ENCODE measurements around the gene FAAH. TPM values are rescaled to one million over a fixed set of nuclear protein-coding genes. Genes with fewer than 3 reads are reported as not detected.
A peak's percentile ranks its signal among the peaks of the same experiment; 100 is the strongest.

The FAAH gene
- total and polyA plus RNA-seq, 2 of the 13 experiments (the other 11 are each of a cell fraction or from before 2014, with no cell fraction given), result 5.4 to 11.0 TPM

- no peak for TF ChIP-seq MTA1 (CRISPR knock-in tag; IDR thresholded peaks at IDR 0.05; ENCODE audit: borderline replicate concordance)
- no peak for TF ChIP-seq ZNF577 (CRISPR knock-in tag; IDR thresholded peaks at IDR 0.05; ENCODE audit: borderline replicate concordance, low read depth)
- TF ChIP-seq RAD21 (CRISPR knock-in tag; IDR thresholded peaks at IDR 0.05), result peak; percentile 57
- no peak for TF ChIP-seq RCOR2 (CRISPR knock-in tag; IDR thresholded peaks at IDR 0.05)
- TF ChIP-seq CTCF (CRISPR knock-in tag; IDR thresholded peaks at IDR 0.05), result peak; percentile 94
- no peak for TF ChIP-seq NR2F1 (CRISPR knock-in tag; IDR thresholded peaks at IDR 0.05)
- TF ChIP-seq CREB1 (IDR thresholded peaks at IDR 0.05), result peak; percentile 75
- TF ChIP-seq CREB1 (CRISPR knock-in tag; IDR thresholded peaks at IDR 0.05), result no peak
- peak; percentile 43; the same call in 1 of the 2 replicates for TF ChIP-seq KDM2A (CRISPR knock-in tag; IDR thresholded peaks at IDR 0.05; ENCODE audit: borderline replicate concordance, low read depth)
- no peak for TF ChIP-seq PCBP2 (optimal IDR thresholded peaks at IDR 0.05; ENCODE audit: low read depth, low read length, poor library complexity, severe bottlenecking)
- TF ChIP-seq ZNF232 (CRISPR knock-in tag; IDR thresholded peaks at IDR 0.05; ENCODE audit: borderline replicate concordance), result no peak
- TF ChIP-seq NR2F6 (IDR thresholded peaks at IDR 0.05), result no peak
- no peak for TF ChIP-seq NR2F6 (CRISPR knock-in tag; IDR thresholded peaks at IDR 0.05)
- TF ChIP-seq ZFP1 (CRISPR knock-in tag; IDR thresholded peaks at IDR 0.05), result no peak
- TF ChIP-seq HIVEP1 (CRISPR knock-in tag; IDR thresholded peaks at IDR 0.05), result no peak
- TF ChIP-seq ZNF605 (CRISPR knock-in tag; IDR thresholded peaks at IDR 0.05), result no peak
- peak; percentile 75 for TF ChIP-seq TEAD3 (CRISPR knock-in tag; optimal IDR thresholded peaks at IDR 0.05; ENCODE audit: borderline replicate concordance)
- TF ChIP-seq ZNF350 (CRISPR knock-in tag; IDR thresholded peaks at IDR 0.05; ENCODE audit: borderline replicate concordance, low read depth), result no peak
- no peak for TF ChIP-seq ZBTB37 (CRISPR knock-in tag; IDR thresholded peaks at IDR 0.05)
- peak; percentile 36; the same call in 1 of the 2 replicates for TF ChIP-seq BCL6 (CRISPR knock-in tag; IDR thresholded peaks at IDR 0.05)
- no peak for TF ChIP-seq ZNF563 (CRISPR knock-in tag; IDR thresholded peaks at IDR 0.05)
Observed at GRCh38 chr1:46446646-46447498, 52.8 kb downstream of the FAAH start (continued).
